K562 (cell line): Measurements from ENCODE around the gene CAPZA1. TPM values are rescaled to one million over a fixed set of nuclear protein-coding genes. Genes with fewer than 3 reads are reported as not detected.

Source experiments
- AFF1 ChIP-seq, 2 experiments: fragments of 450-650 bp; IDR thresholded peaks; 2 replicates each; pipeline ENCODE4 v1.6.1; 2018; ENCODE audit warnings: mild to moderate bottlenecking in 2 of 2, low read depth in 1 of 2; ENCODE audit not compliant: partially characterized antibody in 2 of 2
- ARID2 ChIP-seq: fragments of 450-650 bp; IDR thresholded peaks from 2 replicates; pipeline ENCODE4 v1.6.1; 2017; ENCODE audit warnings: antibody characterized with exemption, mild to moderate bottlenecking
- CHD1 ChIP-seq: fragments of 200-600 bp; sonication (generic); IDR thresholded peaks from one replicate; pipeline ENCODE4 v1.6.1; 2012; ENCODE audit warnings: mild to moderate bottlenecking, moderate library complexity, low read length, inconsistent platforms
- ELF1 ChIP-seq: fragments of 200-800 bp; sonication (Bioruptor generic); IDR thresholded peaks from 2 replicates; pipeline ENCODE4 v1.6.1; 2016; ENCODE audit warnings: missing genetic modification characterization, missing compliant biosample characterization
- KAT2B ChIP-seq: IDR thresholded peaks from one replicate; pipeline ENCODE4 v1.6.1; 2012; ENCODE audit warnings: low read depth, mild to moderate bottlenecking, control low read depth, inconsistent platforms, low read length, moderate library complexity
- MAZ ChIP-seq, 2 experiments: fragments of 450-650 bp in 1 of 2; sonication (generic) in 1 of 2; formaldehyde crosslinking; IDR thresholded peaks in 1 of 2; conservative IDR thresholded peaks in 1 of 2; 2 replicates each; pipeline versions ENCODE4 v1.4.0 to v1.5.0; 2020; ENCODE audit warnings: mild to moderate bottlenecking in 1 of 2, missing genetic modification reagents in 1 of 2
- MTF1 ChIP-seq: fragments of 250-450 bp; sonication (Bioruptor Pico); IDR thresholded peaks from 2 replicates; pipeline ENCODE4 v1.9.0; 2021; ENCODE audit warnings: moderate library complexity, mild to moderate bottlenecking, inconsistent platforms, borderline replicate concordance
- NR2C2 ChIP-seq, 2 experiments: fragments of 200-800 bp in 1 of 2; sonication (Bioruptor generic) in 1 of 2; sonication (generic) in 1 of 2; formaldehyde crosslinking in 1 of 2; IDR thresholded peaks; 2 replicates each; pipeline versions ENCODE4 v1.6.1 to v1.8.0; 2016 to 2022; ENCODE audit warnings: mild to moderate bottlenecking in 1 of 2, missing compliant biosample characterization in 1 of 2, missing genetic modification characterization in 1 of 2, missing genetic modification reagents in 1 of 2
- RNF219 ChIP-seq: fragments of 250-450 bp; sonication (Bioruptor Pico); IDR thresholded peaks from 2 replicates; pipeline ENCODE4 v1.5.0; 2022; ENCODE audit warnings: mild to moderate bottlenecking
- SNIP1 ChIP-seq: fragments of 450-650 bp; IDR thresholded peaks from 2 replicates; pipeline ENCODE4 v1.7.1; 2017; ENCODE audit warnings: low read depth, mild to moderate bottlenecking
- SOX6 ChIP-seq: fragments of 450-650 bp; IDR thresholded peaks from 2 replicates; pipeline ENCODE4 v1.6.1; 2014; ENCODE audit warnings: mild to moderate bottlenecking
- TAF7 ChIP-seq: fragments of 450-650 bp; IDR thresholded peaks from 2 replicates; pipeline ENCODE4 v1.6.1; 2016; ENCODE audit warnings: missing genetic modification characterization, missing compliant biosample characterization
- TAL1 ChIP-seq: fragments of 450-650 bp; IDR thresholded peaks from 2 replicates; pipeline ENCODE4 v1.6.1; 2016; ENCODE audit warnings: mild to moderate bottlenecking
- TCF7L2 ChIP-seq: fragments of 150-350 bp; IDR thresholded peaks from 2 replicates; pipeline ENCODE4 v1.6.1; 2016; ENCODE audit warnings: low read depth, mild to moderate bottlenecking, low read length, moderate library complexity
- ZBTB11 ChIP-seq, 3 experiments: fragments of 200-800 bp in 1 of 3; fragments of 250-450 bp in 1 of 3; fragments of 450-650 bp in 1 of 3; sonication (Bioruptor Pico) in 1 of 3; sonication (Bioruptor generic) in 1 of 3; formaldehyde crosslinking in 1 of 3; IDR thresholded peaks; 2 replicates each; pipeline versions ENCODE4 v1.6.1 to v1.8.0; 2016 to 2022; ENCODE audit warnings: mild to moderate bottlenecking in 2 of 3, missing genetic modification characterization in 2 of 3, missing compliant biosample characterization in 1 of 3, moderate library complexity in 1 of 3
- polyA plus RNA-seq, 8 experiments: library from polyadenylated mRNA; depleted of rRNA in 4 of 8; stranded (reverse) in 5 of 8; unstranded in 3 of 8; fragments of >200 nt; fragmentation: Nextera tagmentation in 2 of 8; fragmentation: Illumina TruSeq in 1 of 8; extraction: Ambion mirVana in 2 of 8; extraction: Trizol in 1 of 8; gene quantifications; 2 replicates each; pipeline versions ENCODE4 v1.2.1 to v1.2.3, GENCODE V29; 2011 to 2014; ENCODE audit warnings: inconsistent platforms in 1 of 8, missing spikeins in 1 of 8
- total RNA-seq, 7 experiments: library from RNA; depleted of rRNA in 6 of 7; stranded (reverse); fragments of >200 nt in 6 of 7; fragmentation: Illumina TruSeq in 2 of 7; extraction: Trizol in 2 of 7; gene quantifications; 2 replicates each; pipeline versions ENCODE4 v1.2.1 to v1.2.3, GENCODE V29; 2011 to 2021; ENCODE audit warnings: low replicate concordance in 1 of 7

The CAPZA1 gene
- total and polyA plus RNA-seq, 9 of the 15 experiments (the other 6 are each of a cell fraction or from before 2014, with no cell fraction given): 237 to 1,020 (median 306) TPM

GRCh38 chr1:112704934-112705627 is 85.4 kb downstream of the CAPZA1 start (continued):
- TF ChIP-seq ZBTB11 (CRISPR knock-in tag; IDR thresholded peaks at IDR 0.05) (peak in 1 of 3 experiments; percentile 83; a peak in 2 of 6 replicates), MTF1 (CRISPR knock-in tag) (no peak), ARID2 (no peak), NR2C2 (CRISPR knock-in tag; IDR thresholded peaks at IDR 0.05) (no peak), NR2C2 (tag; IDR thresholded peaks at IDR 0.05) (peak; percentile 68; the same call in 1 of the 2 replicates), SNIP1 (no peak), TAL1 (0 out of 2 replicates have a peak, but pooled peaks have one; percentile 6), TAF7 (tag) (peak; percentile 35), ELF1 (tag) (peak; percentile 79), TCF7L2 (no peak), SOX6 (0 out of 2 replicates have a peak, but pooled peaks have one; percentile 51), CHD1 (no peak), MAZ (CRISPR knock-in tag; conservative IDR thresholded peaks at IDR 0.05 in 1 of 2, IDR thresholded peaks at IDR 0.05 in 1 of 2) (peak; percentile 60 to 90; a peak in 3 of 4 replicates), RNF219 (CRISPR knock-in tag) (no peak), KAT2B (no peak), AFF1 (IDR thresholded peaks at IDR 0.05; ENCODE audit: low read depth in 1 of 2, partially characterized antibody in 2 of 2) (peak in 1 of 2 experiments; percentile 47)
